Measurements from ENCODE around the gene OVAAL. TPM values are rescaled to one million over a fixed set of nuclear protein-coding genes. Genes with fewer than 3 reads are reported as not detected.

OVAAL gene
- total RNA-seq, 1 donor from 2014 or later = not detected

DNA sequence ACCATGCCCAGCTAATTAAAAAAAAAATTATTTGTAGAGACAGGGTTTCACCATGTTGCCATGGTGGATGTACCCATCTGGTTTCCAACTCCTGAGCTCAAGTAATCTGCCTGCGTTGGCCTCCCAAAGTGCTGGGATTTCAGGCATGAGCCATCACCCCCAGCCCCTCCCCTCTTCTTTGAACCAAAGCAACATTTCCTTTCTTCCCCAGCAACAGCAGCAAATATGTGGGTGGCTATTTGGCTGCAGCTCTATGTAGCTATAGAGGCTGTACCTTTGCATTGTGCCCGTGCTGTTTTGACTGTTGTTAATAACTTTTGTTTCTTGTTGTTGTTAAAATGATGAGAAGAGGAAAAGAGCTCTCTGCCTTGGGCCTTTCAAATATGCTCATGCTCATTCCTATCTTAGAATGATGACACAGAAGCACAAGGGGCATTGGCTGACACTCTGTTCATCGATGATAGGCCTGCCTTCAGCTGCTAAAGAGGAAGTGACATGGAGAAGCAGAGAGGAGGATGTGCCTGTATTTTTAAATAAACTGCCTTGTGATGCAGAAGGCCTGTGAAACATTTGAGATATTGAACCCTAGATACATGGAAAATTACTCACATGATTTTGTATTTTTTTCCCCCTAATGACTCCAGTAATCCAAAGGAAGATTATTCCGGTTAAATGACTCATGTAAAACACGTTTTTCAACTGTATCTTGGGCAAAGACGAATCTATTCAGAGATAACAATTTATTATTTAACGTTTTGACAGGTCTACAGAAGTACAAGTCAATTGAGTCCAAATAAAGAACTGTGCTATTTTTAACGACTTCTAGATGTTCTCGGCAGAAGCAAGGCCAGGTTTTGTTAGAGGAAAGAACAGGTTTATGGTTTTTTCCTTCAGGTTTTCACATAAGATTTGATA lies 52.5 kb downstream of the OVAAL start:
- Histone ChIP-seq H3K36me3 (ENCODE audit: control insufficient read depth in 3 of 3, insufficient read depth in 3 of 3, low read length in 3 of 3) (no peaks in the 10 kb centered on the region), H3K9ac (ENCODE audit: low read depth in 1 of 3, low read length in 3 of 3) (no peak overlapping the region), H3K4me3 (ENCODE audit: low read length in 3 of 3) (no peak overlapping the region), H3K27me3 (ENCODE audit: control insufficient read depth in 3 of 3, insufficient read depth in 3 of 3, low read length in 3 of 3) (no peaks in the 10 kb centered on the region), H3K9me3 (ENCODE audit: control insufficient read depth in 3 of 3, low read length in 3 of 3) (no peaks in the 10 kb centered on the region), H3K27ac (ENCODE audit: low read depth, low read length) (peak overlapping the region; percentile 60), H3K4me1 (ENCODE audit: control insufficient read depth in 3 of 3, insufficient read depth in 3 of 3, low read length in 3 of 3) (peaks cover 7 to 14% (median 13%) of the 10 kb centered on the region in 3 donors)

DNA sequence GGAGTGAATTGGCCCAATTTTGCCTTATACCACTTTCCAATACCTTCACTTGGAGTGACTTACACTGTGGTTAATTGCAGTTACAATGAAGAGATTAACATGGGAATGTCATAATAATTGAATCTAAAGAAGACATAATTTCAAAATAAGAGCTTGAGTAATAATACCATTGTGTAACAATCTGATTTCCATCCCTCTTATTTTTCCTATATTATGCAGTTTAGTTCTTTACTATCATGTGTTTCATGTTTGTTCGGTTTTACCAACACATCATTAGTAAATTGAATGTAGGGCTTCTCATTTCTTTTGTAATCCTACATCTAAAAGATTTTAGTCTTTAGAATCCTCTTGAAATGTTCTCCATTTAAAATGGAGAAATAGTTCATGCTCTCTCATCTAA lies 53.9 kb downstream of the OVAAL start:
- Histone ChIP-seq H3K4me1 (ENCODE audit: control insufficient read depth in 3 of 3, insufficient read depth in 3 of 3, low read length in 3 of 3) (peaks cover 7 to 14% (median 13%) of the 10 kb centered on the region in 3 donors), H3K36me3 (ENCODE audit: control insufficient read depth in 3 of 3, insufficient read depth in 3 of 3, low read length in 3 of 3) (no peaks in the 10 kb centered on the region), H3K27ac (ENCODE audit: low read depth, low read length) (no peak overlapping the region), H3K27me3 (ENCODE audit: control insufficient read depth in 3 of 3, insufficient read depth in 3 of 3, low read length in 3 of 3) (no peaks in the 10 kb centered on the region), H3K9me3 (ENCODE audit: control insufficient read depth in 3 of 3, low read length in 3 of 3) (no peaks in the 10 kb centered on the region), H3K4me3 (ENCODE audit: low read length in 3 of 3) (no peak overlapping the region), H3K9ac (ENCODE audit: low read depth in 1 of 3, low read length in 3 of 3) (no peak overlapping the region)

DNA sequence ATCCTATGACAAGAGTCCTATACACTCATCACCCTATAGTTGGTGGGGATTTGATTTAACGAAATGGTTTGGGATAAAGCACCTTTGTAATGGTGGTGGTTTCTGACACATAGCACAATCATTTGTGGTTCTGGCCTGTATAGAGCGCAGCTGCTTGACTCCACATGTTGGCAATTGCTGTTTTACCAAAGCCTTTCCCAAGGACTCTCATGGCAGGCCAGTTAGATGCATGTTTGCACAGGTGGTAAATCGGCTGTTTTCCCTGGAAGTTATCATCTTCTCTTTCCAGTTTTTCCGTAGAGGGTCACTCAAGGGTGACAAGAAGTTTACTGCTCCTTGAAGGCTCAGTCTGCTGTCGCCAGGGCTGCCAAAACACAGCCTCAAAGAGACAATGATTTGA lies 56.0 kb downstream of the OVAAL start:
- Histone ChIP-seq H3K27me3 (ENCODE audit: control insufficient read depth in 3 of 3, insufficient read depth in 3 of 3, low read length in 3 of 3) (no peaks in the 10 kb centered on the region), H3K4me1 (ENCODE audit: control insufficient read depth in 3 of 3, insufficient read depth in 3 of 3, low read length in 3 of 3) (peaks cover 7 to 14% (median 13%) of the 10 kb centered on the region in 3 donors), H3K9me3 (ENCODE audit: control insufficient read depth in 3 of 3, low read length in 3 of 3) (no peaks in the 10 kb centered on the region), H3K9ac (ENCODE audit: low read depth in 1 of 3, low read length in 3 of 3) (no peak overlapping the region), H3K36me3 (ENCODE audit: control insufficient read depth in 3 of 3, insufficient read depth in 3 of 3, low read length in 3 of 3) (no peaks in the 10 kb centered on the region), H3K4me3 (ENCODE audit: low read length in 3 of 3) (no peak overlapping the region), H3K27ac (ENCODE audit: low read depth, low read length) (no peak overlapping the region)

DNA sequence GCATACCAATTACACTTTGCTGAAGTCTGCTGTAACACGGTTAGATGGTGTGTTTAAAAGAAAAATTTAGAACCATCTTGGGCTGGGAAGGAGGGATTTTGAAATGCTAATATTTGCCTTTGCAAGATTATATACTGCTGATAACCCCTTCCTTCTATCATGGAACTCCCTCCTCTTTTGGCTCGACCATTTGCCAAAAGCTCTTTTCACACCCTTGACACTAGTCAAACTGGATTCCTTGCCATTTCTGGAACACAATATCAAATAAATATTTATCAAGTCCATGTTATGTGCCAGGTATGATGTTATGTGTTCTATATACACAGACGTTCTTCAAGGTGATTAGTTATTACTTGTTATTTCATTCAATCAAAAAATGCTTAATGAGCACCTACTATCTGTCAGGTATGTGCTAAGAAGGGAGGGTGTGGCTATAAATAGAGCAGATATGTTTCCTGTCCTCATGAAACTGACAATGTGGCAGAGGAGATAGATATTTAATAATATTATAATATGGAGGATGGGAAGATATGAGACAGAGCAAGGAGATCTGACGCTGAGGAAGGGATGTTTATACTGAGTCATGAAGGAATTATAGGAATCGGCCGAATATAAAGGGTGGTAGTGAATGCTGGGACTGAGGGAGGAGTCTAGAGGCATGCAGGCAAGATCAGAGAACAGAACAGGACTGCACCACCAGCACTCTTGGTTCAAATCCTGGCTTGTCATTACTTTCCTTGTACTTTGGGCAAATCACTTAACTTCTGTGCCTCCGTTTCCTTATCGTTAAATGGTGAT lies 56.9 kb downstream of the OVAAL start:
- no peak overlapping the region for H3K27ac ChIP-seq (ENCODE audit: low read depth, low read length)
- peaks cover 3 to 5% (median 5%) of the 10 kb centered on the region in 3 donors for H3K4me1 ChIP-seq (ENCODE audit: control insufficient read depth in 3 of 3, insufficient read depth in 3 of 3, low read length in 3 of 3)
- H3K36me3 ChIP-seq (ENCODE audit: control insufficient read depth in 3 of 3, insufficient read depth in 3 of 3, low read length in 3 of 3) = no peaks in the 10 kb centered on the region
- H3K9me3 ChIP-seq (ENCODE audit: control insufficient read depth in 3 of 3, low read length in 3 of 3) = no peaks in the 10 kb centered on the region
- no peaks in the 10 kb centered on the region for H3K27me3 ChIP-seq (ENCODE audit: control insufficient read depth in 3 of 3, insufficient read depth in 3 of 3, low read length in 3 of 3)
- no peak overlapping the region for H3K9ac ChIP-seq (ENCODE audit: low read depth in 1 of 3, low read length in 3 of 3)
- no peak overlapping the region for H3K4me3 ChIP-seq (ENCODE audit: low read length in 3 of 3)

Small RNA genes within 50 kb of the gene (small RNA-seq; reads per million reads assigned to genes)
- not detected for gene RF00019

Other genes starting within 250 kb of the OVAAL start
- 40.7 TPM for gene ACBD6, start 56.4 kb upstream of the OVAAL start, total RNA-seq
- 13.0 TPM for gene XPR1, start 73.1 kb downstream of the OVAAL start, total RNA-seq